Neural cell (in vitro differentiated cells): ENCODE measurements around the gene IGSF5. TPM values are rescaled to one million over a fixed set of nuclear protein-coding genes. Genes with fewer than 3 reads are reported as not detected.

Experiments used
- H2AFZ ChIP-seq: fragments of 200-600, 300-800 bp; sonication (generic), shearing (Covaris generic); 2 replicates; pipeline ENCODE4 v1.6.0; 2014; ENCODE audit warnings: low read depth, mild to moderate bottlenecking, antibody characterized with exemption, low read length, moderate library complexity
- H3F3A ChIP-seq: fragments of 200-600 bp; shearing (Covaris generic); 2 replicates; pipeline ENCODE4 v1.6.1; 2016; ENCODE audit warnings: mild to moderate bottlenecking, moderate library complexity, mixed read lengths, antibody characterized with exemption, low read length; ENCODE audit not compliant: insufficient read depth, poor library complexity, severe bottlenecking
- H3K27ac ChIP-seq: fragments of 200-600, 300-800 bp; sonication (generic), shearing (Covaris generic); 2 replicates; pipeline ENCODE4 v1.5.1; 2014; ENCODE audit warnings: mild to moderate bottlenecking, low read length, moderate library complexity
- H3K27me3 ChIP-seq: fragments of 300-800, 200-600 bp; sonication (generic), shearing (Covaris generic); 2 replicates; pipeline ENCODE4 v1.6.0; 2014; ENCODE audit warnings: mild to moderate bottlenecking, low read depth, low read length, moderate library complexity; ENCODE audit not compliant: insufficient read depth
- H3K36me3 ChIP-seq: fragments of 300-800, 200-600 bp; sonication (generic), shearing (Covaris generic); 2 replicates; pipeline ENCODE4 v1.5.1; 2014; ENCODE audit warnings: mild to moderate bottlenecking, antibody characterized with exemption, low read length, moderate library complexity; ENCODE audit not compliant: insufficient read depth
- H3K4me2 ChIP-seq: fragments of 300-800, 200-600 bp; sonication (generic), shearing (Covaris generic); 2 replicates; pipeline ENCODE4 v1.6.0; 2014; ENCODE audit warnings: mild to moderate bottlenecking, low read length
- H3K4me3 ChIP-seq: fragments of 300-800, 200-600 bp; sonication (generic), shearing (Covaris generic); 2 replicates; pipeline ENCODE4 v1.5.1; 2014; ENCODE audit warnings: mild to moderate bottlenecking, low read length, moderate library complexity
- H3K79me2 ChIP-seq: fragments of 200-600 bp; shearing (Covaris generic); replicated peaks from 2 replicates; pipeline ENCODE4 v1.6.0; 2014; ENCODE audit warnings: mild to moderate bottlenecking, low read length, moderate library complexity; ENCODE audit not compliant: insufficient read depth
- H3K9ac ChIP-seq: fragments of 300-800, 200-600 bp; sonication (generic), shearing (Covaris generic); 2 replicates; pipeline ENCODE4 v1.6.1; 2016; ENCODE audit warnings: mild to moderate bottlenecking, low read length, mixed read lengths
- H3K9me2 ChIP-seq: fragments of 200-600 bp; shearing (Covaris generic); 2 replicates; pipeline ENCODE4 v1.6.1; 2016; ENCODE audit warnings: mild to moderate bottlenecking, low read length, mixed read lengths; ENCODE audit not compliant: insufficient read depth
- H3K9me3 ChIP-seq: fragments of 200-600, 300-800 bp; sonication (generic), shearing (Covaris generic); 2 replicates; pipeline ENCODE4 v1.6.1; 2016; ENCODE audit warnings: mild to moderate bottlenecking, mixed run types, low read length, moderate library complexity, mixed read lengths
- H4K20me1 ChIP-seq: fragments of 200-600 bp; shearing (Covaris generic); 2 replicates; pipeline ENCODE4 v1.6.1; 2016; ENCODE audit warnings: mild to moderate bottlenecking, mixed run types; ENCODE audit not compliant: insufficient read depth
- CTCF ChIP-seq: fragments of 450-650 bp; IDR thresholded peaks from 2 replicates; pipeline ENCODE4 v1.5.1; 2014; ENCODE audit warnings: antibody characterized with exemption, mild to moderate bottlenecking, moderate library complexity; ENCODE audit not compliant: poor library complexity, severe bottlenecking
- EP300 ChIP-seq: fragments of 450-650 bp; conservative IDR thresholded peaks from 2 replicates; pipeline ENCODE4 v1.6.1; 2014; ENCODE audit warnings: antibody characterized with exemption, mild to moderate bottlenecking, moderate library complexity; ENCODE audit not compliant: poor library complexity, severe bottlenecking
- EZH2 ChIP-seq: fragments of 200-600, 300-800 bp; shearing (Covaris generic), sonication (generic); IDR thresholded peaks from 2 replicates; pipeline ENCODE4 v1.6.1; 2014; ENCODE audit warnings: antibody characterized with exemption, low read length, borderline replicate concordance, mild to moderate bottlenecking; ENCODE audit not compliant: insufficient read depth, poor library complexity, severe bottlenecking
- MXI1 ChIP-seq: fragments of 450-650 bp; conservative IDR thresholded peaks from 2 replicates; pipeline ENCODE4 v1.6.1; 2014; ENCODE audit warnings: antibody characterized with exemption, mild to moderate bottlenecking; ENCODE audit not compliant: poor library complexity, severe bottlenecking
- POLR2AphosphoS5 ChIP-seq: IDR thresholded peaks from 2 replicates; pipeline ENCODE4 v1.6.1; 2012
- RAD21 ChIP-seq: fragments of 450-650 bp; conservative IDR thresholded peaks from 2 replicates; pipeline ENCODE4 v1.6.1; 2014; ENCODE audit warnings: antibody characterized with exemption, mild to moderate bottlenecking, moderate library complexity
- SMC3 ChIP-seq: fragments of 450-650 bp; conservative IDR thresholded peaks from 2 replicates; pipeline ENCODE4 v1.6.1; 2014; ENCODE audit warnings: antibody characterized with exemption, mild to moderate bottlenecking, moderate library complexity; ENCODE audit not compliant: poor library complexity
- TAF1 ChIP-seq: IDR thresholded peaks from 2 replicates; pipeline ENCODE4 v1.6.1; 2012; ENCODE audit warnings: low read depth
- polyA plus RNA-seq: library from polyadenylated mRNA; depleted of rRNA; stranded (reverse); fragments of >200 nt; gene quantifications from 2 replicates; pipeline ENCODE4 v1.2.3, GENCODE V29; 2014
- TF ChIP-seq, protein P1 (sequence below): IDR thresholded peaks from 2 replicates; pipeline ENCODE4 v1.6.1; 2012; ENCODE audit warnings: borderline replicate concordance

Gene IGSF5
- polyA plus RNA-seq, 1 donor from 2014 or later: 1.1 TPM

DNA sequence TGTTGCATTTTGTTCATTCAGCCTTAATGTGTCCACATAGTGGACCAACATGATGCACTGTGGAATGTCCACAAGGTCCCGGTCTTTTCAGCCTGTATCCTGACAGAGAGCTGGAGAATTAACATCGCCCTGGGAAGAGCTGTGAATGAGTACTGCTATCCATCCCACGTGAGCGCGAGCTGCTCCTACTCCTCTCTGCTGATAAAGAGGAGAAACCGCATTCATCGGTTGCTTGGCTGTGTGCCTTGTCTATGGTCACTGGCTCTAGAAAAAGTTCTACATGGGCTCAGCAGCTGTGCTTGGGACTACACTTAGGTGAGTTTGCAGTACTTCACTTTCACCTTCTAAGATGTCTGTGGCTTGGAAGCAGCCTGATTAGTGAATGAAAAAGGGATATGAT is 31.1 kb upstream of the IGSF5 start:
- Histone ChIP-seq H3K9me2 (no peaks in the 10 kb centered on the region), H3K27ac (no peak overlapping the region), H3K9ac (no peak overlapping the region), H3K36me3 (no peaks in the 10 kb centered on the region), H3K4me2 (no peak overlapping the region), H2AFZ (no peak overlapping the region), H3K27me3 (no peaks in the 10 kb centered on the region), H3F3A (no peaks in the 10 kb centered on the region), H3K79me2 (no peaks in the 10 kb centered on the region), H3K4me3 (no peak overlapping the region), H4K20me1 (no peaks in the 10 kb centered on the region), H3K9me3 (no peaks in the 10 kb centered on the region)
- TF ChIP-seq MXI1: no peak

DNA sequence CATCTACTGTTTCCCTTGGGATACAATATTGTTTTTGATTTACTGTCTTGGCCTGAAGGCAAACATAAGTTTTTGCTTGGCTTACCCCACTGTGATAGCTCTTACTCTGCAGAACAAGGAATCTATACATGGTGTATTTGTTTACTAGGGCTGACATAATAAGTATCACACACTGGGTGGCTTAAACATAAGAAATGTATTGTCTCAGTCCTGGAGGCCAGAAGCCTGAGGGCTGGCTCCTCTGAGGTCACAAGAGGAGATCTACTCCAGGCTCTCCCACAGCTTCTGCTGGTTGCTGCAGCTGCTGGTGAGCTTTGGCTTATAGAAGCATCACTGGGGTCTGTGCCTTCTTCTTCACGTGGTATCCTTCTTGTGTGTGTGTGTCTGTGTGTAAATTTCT is 30.7 kb upstream of the IGSF5 start:
- H3K4me3 ChIP-seq: no peak overlapping the region
- H3K27ac ChIP-seq: no peak overlapping the region
- no peaks in the 10 kb centered on the region for H3K27me3 ChIP-seq
- H4K20me1 ChIP-seq: no peaks in the 10 kb centered on the region
- H3K9me3 ChIP-seq: no peaks in the 10 kb centered on the region
- no peaks in the 10 kb centered on the region for H3F3A ChIP-seq
- no peaks in the 10 kb centered on the region for H3K36me3 ChIP-seq
- no peak overlapping the region for H3K9ac ChIP-seq
- no peak overlapping the region for H3K4me2 ChIP-seq
- no peaks in the 10 kb centered on the region for H3K9me2 ChIP-seq
- H2AFZ ChIP-seq: no peak overlapping the region
- TF ChIP-seq RAD21 (no peak), EZH2 (no peak), EP300 (no peak), MXI1 (no peak), CTCF (no peak), POLR2AphosphoS5 (no peak), TAF1 (no peak), SMC3 (no peak)
- TF ChIP-seq, protein P1, sequence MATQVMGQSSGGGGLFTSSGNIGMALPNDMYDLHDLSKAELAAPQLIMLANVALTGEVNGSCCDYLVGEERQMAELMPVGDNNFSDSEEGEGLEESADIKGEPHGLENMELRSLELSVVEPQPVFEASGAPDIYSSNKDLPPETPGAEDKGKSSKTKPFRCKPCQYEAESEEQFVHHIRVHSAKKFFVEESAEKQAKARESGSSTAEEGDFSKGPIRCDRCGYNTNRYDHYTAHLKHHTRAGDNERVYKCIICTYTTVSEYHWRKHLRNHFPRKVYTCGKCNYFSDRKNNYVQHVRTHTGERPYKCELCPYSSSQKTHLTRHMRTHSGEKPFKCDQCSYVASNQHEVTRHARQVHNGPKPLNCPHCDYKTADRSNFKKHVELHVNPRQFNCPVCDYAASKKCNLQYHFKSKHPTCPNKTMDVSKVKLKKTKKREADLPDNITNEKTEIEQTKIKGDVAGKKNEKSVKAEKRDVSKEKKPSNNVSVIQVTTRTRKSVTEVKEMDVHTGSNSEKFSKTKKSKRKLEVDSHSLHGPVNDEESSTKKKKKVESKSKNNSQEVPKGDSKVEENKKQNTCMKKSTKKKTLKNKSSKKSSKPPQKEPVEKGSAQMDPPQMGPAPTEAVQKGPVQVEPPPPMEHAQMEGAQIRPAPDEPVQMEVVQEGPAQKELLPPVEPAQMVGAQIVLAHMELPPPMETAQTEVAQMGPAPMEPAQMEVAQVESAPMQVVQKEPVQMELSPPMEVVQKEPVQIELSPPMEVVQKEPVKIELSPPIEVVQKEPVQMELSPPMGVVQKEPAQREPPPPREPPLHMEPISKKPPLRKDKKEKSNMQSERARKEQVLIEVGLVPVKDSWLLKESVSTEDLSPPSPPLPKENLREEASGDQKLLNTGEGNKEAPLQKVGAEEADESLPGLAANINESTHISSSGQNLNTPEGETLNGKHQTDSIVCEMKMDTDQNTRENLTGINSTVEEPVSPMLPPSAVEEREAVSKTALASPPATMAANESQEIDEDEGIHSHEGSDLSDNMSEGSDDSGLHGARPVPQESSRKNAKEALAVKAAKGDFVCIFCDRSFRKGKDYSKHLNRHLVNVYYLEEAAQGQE: no peak
- no peaks in the 10 kb centered on the region for H3K79me2 ChIP-seq
